Astrocyte of the spinal cord (primary cell): Measurements from ENCODE around the gene KCNK7.

ENCODE experiments used
- DNase-seq: peaks from one replicate; pipeline ENCODE4 v3.0.0; 2011; ENCODE audit warnings: low read depth, low spot score
- H3K4me3 ChIP-seq: 2 replicates; pipeline ENCODE4 v1.5.1; 2011; ENCODE audit warnings: low read depth, mild to moderate bottlenecking, low read length, moderate library complexity
- in situ Hi-C: cut with HindIII; loops from 2 replicates; pipeline ENCODE4 v1.10.0; 2017; ENCODE audit warnings: low sequenced_read_pairs
- TF ChIP-seq, protein P1 (sequence below): IDR thresholded peaks from 2 replicates; pipeline ENCODE4 v1.5.1; 2012; ENCODE audit warnings: low read depth, mild to moderate bottlenecking, low read length, inconsistent platforms

The KCNK7 gene

DNA sequence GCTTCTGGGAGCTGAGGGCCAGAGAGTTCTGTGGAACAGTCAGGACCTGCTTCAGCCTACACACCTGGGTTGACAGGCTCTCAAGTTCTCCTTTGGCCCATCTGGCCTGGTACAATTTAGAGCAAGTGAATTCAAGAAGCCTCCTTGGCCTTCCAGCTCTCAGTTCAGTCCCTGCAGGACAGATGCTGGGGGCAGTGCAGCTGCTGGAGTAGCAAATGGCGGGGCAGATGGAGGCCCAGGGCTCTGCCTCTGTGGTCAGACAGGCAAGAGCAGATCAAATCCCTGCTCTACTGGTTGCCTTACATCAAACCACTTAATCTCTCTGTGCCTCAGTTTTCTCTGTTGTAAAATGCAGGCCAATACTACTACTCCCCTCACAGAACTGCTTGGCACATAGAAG is 8.7 kb upstream of the KCNK7 start:
- DNase-seq = no peak
- no peak overlapping the region for H3K4me3 ChIP-seq
- in situ Hi-C loops = no loop called here
- TF ChIP-seq, protein P1, sequence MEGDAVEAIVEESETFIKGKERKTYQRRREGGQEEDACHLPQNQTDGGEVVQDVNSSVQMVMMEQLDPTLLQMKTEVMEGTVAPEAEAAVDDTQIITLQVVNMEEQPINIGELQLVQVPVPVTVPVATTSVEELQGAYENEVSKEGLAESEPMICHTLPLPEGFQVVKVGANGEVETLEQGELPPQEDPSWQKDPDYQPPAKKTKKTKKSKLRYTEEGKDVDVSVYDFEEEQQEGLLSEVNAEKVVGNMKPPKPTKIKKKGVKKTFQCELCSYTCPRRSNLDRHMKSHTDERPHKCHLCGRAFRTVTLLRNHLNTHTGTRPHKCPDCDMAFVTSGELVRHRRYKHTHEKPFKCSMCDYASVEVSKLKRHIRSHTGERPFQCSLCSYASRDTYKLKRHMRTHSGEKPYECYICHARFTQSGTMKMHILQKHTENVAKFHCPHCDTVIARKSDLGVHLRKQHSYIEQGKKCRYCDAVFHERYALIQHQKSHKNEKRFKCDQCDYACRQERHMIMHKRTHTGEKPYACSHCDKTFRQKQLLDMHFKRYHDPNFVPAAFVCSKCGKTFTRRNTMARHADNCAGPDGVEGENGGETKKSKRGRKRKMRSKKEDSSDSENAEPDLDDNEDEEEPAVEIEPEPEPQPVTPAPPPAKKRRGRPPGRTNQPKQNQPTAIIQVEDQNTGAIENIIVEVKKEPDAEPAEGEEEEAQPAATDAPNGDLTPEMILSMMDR = no peak

DNA sequence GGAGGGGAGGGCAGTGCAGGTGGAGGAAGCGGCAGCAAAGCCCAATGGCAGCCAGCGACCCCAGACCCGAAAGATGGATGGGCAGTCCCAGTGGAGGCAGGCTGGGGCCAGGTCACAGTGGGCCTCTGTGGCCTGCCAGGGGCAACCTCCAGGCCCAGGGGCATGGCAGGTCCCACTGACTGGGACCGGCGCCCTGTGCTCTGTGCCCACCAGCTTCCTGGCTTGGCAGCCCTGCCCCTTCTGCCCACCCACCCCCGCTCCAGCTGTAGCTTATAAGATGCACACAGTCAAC is 4.3 kb upstream of the KCNK7 start:
- no peak overlapping the region for H3K4me3 ChIP-seq
- no peak for DNase-seq
- in situ Hi-C loops = no loop called here
- TF ChIP-seq, protein P1 = no peak

DNA sequence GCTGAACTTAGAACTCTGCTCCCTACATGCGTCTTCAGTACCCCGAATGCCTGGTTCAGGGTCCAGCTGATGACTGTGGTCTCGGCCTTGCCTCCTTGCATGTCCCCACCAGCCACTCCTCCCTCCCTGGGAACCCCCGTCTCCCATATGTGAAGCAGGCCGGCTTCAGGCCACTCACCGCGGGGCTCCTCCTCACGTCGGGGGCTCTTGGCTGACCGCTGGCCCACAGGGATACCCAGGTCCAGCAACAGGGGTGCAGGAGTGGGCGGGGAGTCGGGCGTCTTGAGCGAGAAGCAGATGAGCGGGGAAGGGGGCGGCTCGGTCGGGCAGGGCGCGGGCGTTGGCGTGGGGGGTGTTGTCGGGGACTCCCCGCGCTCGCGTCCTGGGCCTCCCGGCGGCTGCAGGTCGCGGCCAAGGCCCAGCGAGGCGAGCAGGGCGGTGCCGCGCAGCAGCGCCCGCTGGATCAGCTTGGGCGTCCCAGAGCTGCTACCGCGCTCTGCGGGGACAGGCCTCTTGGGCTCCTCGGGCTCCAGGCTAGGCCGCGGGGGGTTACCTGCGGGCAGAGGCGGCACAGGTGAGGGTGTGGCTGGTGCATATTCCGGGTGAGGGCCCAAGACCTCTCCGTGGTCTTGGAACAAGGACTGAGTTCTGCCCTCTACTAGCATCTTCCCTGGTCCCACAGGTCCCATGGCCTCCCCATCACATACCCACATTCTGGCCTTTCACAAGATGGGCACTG is 3.8 kb upstream of the KCNK7 start:
- H3K4me3 ChIP-seq = no peak overlapping the region
- no peak for DNase-seq
- TF ChIP-seq, protein P1 = no peak
- in situ Hi-C loops = no loop called here

DNA sequence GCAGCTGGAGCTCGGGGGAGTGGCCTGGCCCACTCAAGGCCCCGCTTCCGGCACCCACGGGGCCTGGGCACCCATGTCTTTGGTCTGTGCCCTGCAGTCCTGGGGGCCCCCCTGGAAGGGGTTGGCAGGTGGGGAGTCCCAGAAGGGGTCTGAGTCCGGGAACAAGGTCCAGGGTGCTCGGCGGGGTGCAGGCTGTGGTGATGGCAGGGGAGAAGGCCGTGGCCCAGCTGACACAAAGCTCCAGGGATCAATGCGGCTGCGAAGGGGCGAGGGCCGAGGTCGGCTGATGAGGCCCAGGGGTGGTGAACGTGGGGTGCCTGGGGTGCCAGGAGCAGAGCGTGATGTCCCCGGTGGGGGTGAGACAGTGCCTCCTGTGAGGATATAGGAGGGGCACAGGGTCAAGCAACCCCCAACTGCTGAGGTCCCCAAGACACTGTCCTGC is 2.7 kb upstream of the KCNK7 start:
- DNase-seq = no peak
- TF ChIP-seq, protein P1 = no peak
- in situ Hi-C loops = no loop called here
- H3K4me3 ChIP-seq = no peak overlapping the region

DNA sequence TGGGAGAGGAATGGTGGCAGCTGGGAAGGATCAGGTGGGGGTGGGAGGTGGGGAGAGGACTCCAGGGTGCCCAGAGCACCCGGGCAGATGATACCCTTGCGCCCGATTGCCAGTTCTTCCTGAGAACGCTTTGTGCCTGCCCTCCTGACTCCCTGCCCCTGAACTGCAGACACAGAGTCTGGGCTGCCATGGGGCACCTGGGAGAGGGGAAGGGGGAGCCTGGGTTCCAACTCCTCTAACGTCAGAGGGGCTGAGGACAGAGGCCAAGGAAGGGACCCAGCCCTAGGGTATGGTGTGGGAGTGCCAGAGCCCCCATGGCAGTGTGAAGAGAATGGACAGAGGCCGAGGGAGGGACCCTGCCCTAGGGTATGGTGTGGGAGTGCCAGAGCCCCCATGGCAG is 920 bp upstream of the KCNK7 start:
- TF ChIP-seq, protein P1 = no peak
- in situ Hi-C loops = no loop called here
- H3K4me3 ChIP-seq = no peak overlapping the region
- DNase-seq = no peak

DNA sequence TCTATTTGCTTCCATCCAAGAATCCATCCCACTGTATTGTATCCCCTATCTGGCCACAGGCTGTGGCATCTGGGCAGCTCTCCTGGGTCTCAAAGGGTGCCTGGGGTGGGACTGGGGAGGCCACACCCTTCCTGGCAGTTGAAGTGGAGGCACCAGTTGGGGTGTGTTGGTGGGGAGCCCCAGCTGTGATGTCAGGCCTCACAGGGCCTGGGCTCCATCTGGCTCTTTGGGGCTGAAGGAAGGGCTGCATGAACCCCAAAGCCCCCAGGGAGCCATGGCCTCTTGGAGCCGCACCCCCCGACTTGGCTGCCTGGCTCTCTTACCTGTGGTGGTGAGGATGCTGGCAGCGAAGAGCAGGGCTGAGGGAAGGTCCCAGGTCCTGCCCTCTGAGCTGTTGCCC is 469 bp downstream of the KCNK7 start:
- in situ Hi-C loops = no loop called here
- no peak for DNase-seq
- TF ChIP-seq, protein P1 = no peak
- no peak overlapping the region for H3K4me3 ChIP-seq
